OCI-LY7 (cell line): Measurements from ENCODE around the gene HACD1. TPM values are rescaled to one million over a fixed set of nuclear protein-coding genes. Genes with fewer than 3 reads are reported as not detected.

ENCODE experiments used
- BruUV-seq: library from RNA; stranded (reverse); fragments of 400-500 nt; replicated peaks from 2 replicates; lab custom pipeline; 2021; lab: Mats Ljungman, UMichigan
- CTCF ChIA-PET: fragments of 300-600 bp; sonication (Branson Sonifier 250); formaldehyde crosslinking; loops from one replicate; lab custom pipeline; 2022; ENCODE audit warnings: antibody characterized with exemption; ENCODE audit not compliant: unreplicated experiment; lab: Charles Lee
- POLR2A ChIA-PET: fragments of 300-600 bp; sonication (Branson Sonifier 250); formaldehyde crosslinking; loops from one replicate; lab custom pipeline; 2022; ENCODE audit warnings: antibody characterized with exemption; lab: Charles Lee
- DNase-seq: peaks from one replicate; pipeline ENCODE4 v3.0.0-alpha.2; 2015; ENCODE audit warnings: low spot score
- H2AFZ ChIP-seq: fragments of 200-600 bp; sonication (generic), shearing (Covaris generic); 2 replicates; pipeline ENCODE4 v1.6.1; 2014; ENCODE audit warnings: mild to moderate bottlenecking, antibody characterized with exemption, low read length, moderate library complexity
- H3K27ac ChIP-seq: fragments of 200-600 bp; sonication (generic); 2 replicates; pipeline ENCODE4 v1.5.1; 2014; ENCODE audit warnings: mixed run types, low read depth, mild to moderate bottlenecking, moderate library complexity, low read length, inconsistent platforms; ENCODE audit not compliant: poor library complexity, severe bottlenecking
- H3K36me3 ChIP-seq: fragments of 200-600 bp; sonication (generic); 2 replicates; pipeline ENCODE4 v1.6.1; 2014; ENCODE audit warnings: mild to moderate bottlenecking, antibody characterized with exemption, low read length, moderate library complexity, mixed read lengths; ENCODE audit not compliant: insufficient read depth
- H3K4me1 ChIP-seq: fragments of 200-600 bp; sonication (generic); 2 replicates; pipeline ENCODE4 v1.5.1; 2014; ENCODE audit warnings: mild to moderate bottlenecking, low read length; ENCODE audit not compliant: insufficient read depth, poor library complexity, severe bottlenecking
- H3K4me2 ChIP-seq: fragments of 200-600 bp; sonication (generic); 2 replicates; pipeline ENCODE4 v1.6.1; 2014; ENCODE audit warnings: mild to moderate bottlenecking, low read length
- H3K4me3 ChIP-seq: fragments of 200-600 bp; sonication (generic); 2 replicates; pipeline ENCODE4 v1.5.1; 2014; ENCODE audit warnings: mild to moderate bottlenecking, low read depth, low read length; ENCODE audit not compliant: poor library complexity, severe bottlenecking
- H3K79me2 ChIP-seq: fragments of 200-600 bp; sonication (generic); 2 replicates; pipeline ENCODE4 v1.6.1; 2016; ENCODE audit warnings: low read depth, mild to moderate bottlenecking, low read length, moderate library complexity, mixed read lengths; ENCODE audit not compliant: insufficient read depth
- H3K9me2 ChIP-seq: fragments of 200-600 bp; sonication (generic); 2 replicates; pipeline ENCODE4 v1.6.1; 2016; ENCODE audit warnings: mild to moderate bottlenecking, low read length, mixed read lengths; ENCODE audit not compliant: insufficient read depth
- H3K9me3 ChIP-seq: fragments of 200-600 bp; sonication (generic); 2 replicates; pipeline ENCODE4 v1.6.1; 2014; ENCODE audit warnings: mild to moderate bottlenecking, mixed run types, low read length, mixed read lengths
- H4K20me1 ChIP-seq: fragments of 200-600 bp; sonication (generic); 2 replicates; pipeline ENCODE4 v1.6.1; 2014; ENCODE audit warnings: mild to moderate bottlenecking, antibody characterized with exemption, low read length, moderate library complexity, mixed read lengths; ENCODE audit not compliant: insufficient read depth
- EZH2phosphoT487 ChIP-seq: fragments of 200-600 bp; sonication (generic); IDR thresholded peaks from 2 replicates; pipeline ENCODE4 v1.6.1; 2018; ENCODE audit warnings: low read depth, borderline replicate concordance, mild to moderate bottlenecking, mixed run types, antibody characterized with exemption, low read length, moderate library complexity, mixed read lengths
- intact Hi-C: fragments of 100-400 bp; cut with micrococcal nuclease; formaldehyde crosslinking; loops from one replicate; pipeline ENCODE4 v1.10.0; 2022; ENCODE audit not compliant: unreplicated experiment
- total RNA-seq, 2 experiments: library from RNA; depleted of rRNA in 1 of 2; stranded (reverse); fragments of >200 nt in 1 of 2; shearing (Covaris generic) in 1 of 2; gene quantifications; 2 replicates each; pipeline ENCODE4 v1.2.3, GENCODE V29; 2014 to 2022
- TF ChIP-seq, protein P1 (sequence below): fragments of 200-600 bp; sonication (generic); conservative IDR thresholded peaks from 2 replicates; pipeline ENCODE4 v1.5.1; 2014; ENCODE audit warnings: mild to moderate bottlenecking, antibody characterized with exemption, low read length, moderate library complexity, mixed read lengths

The HACD1 gene
- total RNA-seq, 2 experiments from 2014 or later = not detected

DNA sequence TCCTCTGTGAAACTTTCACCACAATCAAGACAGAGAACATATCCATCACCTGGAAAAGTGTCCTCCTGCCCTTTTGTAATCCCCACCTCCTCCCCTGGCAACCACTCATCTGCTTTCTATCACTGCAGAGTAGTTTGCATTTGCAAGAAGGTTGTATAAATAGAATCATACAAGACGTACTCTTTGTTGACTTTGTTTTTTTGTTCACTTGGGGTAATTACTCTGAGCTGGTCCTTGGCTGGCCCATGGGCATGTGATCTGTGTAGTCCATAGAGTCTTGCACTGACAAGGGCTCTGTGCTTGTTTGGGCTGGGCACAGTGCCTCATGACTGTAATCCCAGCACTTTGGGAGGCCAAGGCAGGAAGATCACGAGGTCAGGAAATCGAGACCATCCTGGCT is 7.8 kb upstream of the HACD1 start:
- Histone ChIP-seq H3K79me2 (no peaks in the 10 kb centered on the region), H2AFZ (no peak overlapping the region), H3K9me3 (no peaks in the 10 kb centered on the region), H3K4me1 (no peaks in the 10 kb centered on the region), H4K20me1 (no peaks in the 10 kb centered on the region), H3K27ac (no peak overlapping the region), H3K9me2 (no peaks in the 10 kb centered on the region), H3K4me3 (no peak overlapping the region), H3K36me3 (no peaks in the 10 kb centered on the region), H3K4me2 (no peak overlapping the region)
- ChIA-PET POLR2A (no interaction called here), CTCF (no interaction called here)
- TF ChIP-seq, protein P1, sequence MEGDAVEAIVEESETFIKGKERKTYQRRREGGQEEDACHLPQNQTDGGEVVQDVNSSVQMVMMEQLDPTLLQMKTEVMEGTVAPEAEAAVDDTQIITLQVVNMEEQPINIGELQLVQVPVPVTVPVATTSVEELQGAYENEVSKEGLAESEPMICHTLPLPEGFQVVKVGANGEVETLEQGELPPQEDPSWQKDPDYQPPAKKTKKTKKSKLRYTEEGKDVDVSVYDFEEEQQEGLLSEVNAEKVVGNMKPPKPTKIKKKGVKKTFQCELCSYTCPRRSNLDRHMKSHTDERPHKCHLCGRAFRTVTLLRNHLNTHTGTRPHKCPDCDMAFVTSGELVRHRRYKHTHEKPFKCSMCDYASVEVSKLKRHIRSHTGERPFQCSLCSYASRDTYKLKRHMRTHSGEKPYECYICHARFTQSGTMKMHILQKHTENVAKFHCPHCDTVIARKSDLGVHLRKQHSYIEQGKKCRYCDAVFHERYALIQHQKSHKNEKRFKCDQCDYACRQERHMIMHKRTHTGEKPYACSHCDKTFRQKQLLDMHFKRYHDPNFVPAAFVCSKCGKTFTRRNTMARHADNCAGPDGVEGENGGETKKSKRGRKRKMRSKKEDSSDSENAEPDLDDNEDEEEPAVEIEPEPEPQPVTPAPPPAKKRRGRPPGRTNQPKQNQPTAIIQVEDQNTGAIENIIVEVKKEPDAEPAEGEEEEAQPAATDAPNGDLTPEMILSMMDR = no peak
- intact Hi-C loops = no loop called here
- DNase-seq = no peak
- BruUV-seq = no TSS peak

DNA sequence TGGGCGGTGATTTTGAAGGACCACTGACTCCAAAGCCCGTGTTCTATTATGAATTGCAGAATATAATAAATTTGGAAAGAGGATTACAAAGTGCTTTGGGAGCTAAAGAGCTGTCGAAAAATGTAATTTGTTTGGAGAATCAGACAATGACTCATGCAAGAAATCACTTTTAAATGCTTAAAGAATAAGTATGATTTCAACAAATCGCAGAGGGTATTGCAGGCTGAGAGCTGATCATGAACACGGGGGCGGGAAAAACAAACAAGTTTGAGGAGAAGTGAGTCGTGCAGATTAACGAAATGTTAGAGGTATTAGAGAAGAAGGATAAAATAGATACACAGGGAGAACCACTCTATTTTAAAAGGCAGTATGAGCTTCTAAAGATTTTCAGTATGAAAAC is 4.9 kb upstream of the HACD1 start:
- no peaks in the 10 kb centered on the region for H3K79me2 ChIP-seq
- no peaks in the 10 kb centered on the region for H3K9me2 ChIP-seq
- H3K4me1 ChIP-seq = no peaks in the 10 kb centered on the region
- H3K9me3 ChIP-seq = no peaks in the 10 kb centered on the region
- H3K36me3 ChIP-seq = no peaks in the 10 kb centered on the region
- POLR2A ChIA-PET = interaction anchor here (0.6 kb wide), 1 partner anchor 1909 kb away, joined by 3 read pairs; no protein-coding TSS in a partner anchor
- H4K20me1 ChIP-seq = no peaks in the 10 kb centered on the region
- H3K27ac ChIP-seq = no peak overlapping the region
- BruUV-seq = no TSS peak
- DNase-seq = no peak
- no peak overlapping the region for H3K4me2 ChIP-seq
- no peak overlapping the region for H2AFZ ChIP-seq
- TF ChIP-seq EZH2phosphoT487 = no peak
- TF ChIP-seq, protein P1 = no peak
- H3K4me3 ChIP-seq = no peak overlapping the region
- CTCF ChIA-PET = no interaction called here
- intact Hi-C loops = no loop called here

DNA sequence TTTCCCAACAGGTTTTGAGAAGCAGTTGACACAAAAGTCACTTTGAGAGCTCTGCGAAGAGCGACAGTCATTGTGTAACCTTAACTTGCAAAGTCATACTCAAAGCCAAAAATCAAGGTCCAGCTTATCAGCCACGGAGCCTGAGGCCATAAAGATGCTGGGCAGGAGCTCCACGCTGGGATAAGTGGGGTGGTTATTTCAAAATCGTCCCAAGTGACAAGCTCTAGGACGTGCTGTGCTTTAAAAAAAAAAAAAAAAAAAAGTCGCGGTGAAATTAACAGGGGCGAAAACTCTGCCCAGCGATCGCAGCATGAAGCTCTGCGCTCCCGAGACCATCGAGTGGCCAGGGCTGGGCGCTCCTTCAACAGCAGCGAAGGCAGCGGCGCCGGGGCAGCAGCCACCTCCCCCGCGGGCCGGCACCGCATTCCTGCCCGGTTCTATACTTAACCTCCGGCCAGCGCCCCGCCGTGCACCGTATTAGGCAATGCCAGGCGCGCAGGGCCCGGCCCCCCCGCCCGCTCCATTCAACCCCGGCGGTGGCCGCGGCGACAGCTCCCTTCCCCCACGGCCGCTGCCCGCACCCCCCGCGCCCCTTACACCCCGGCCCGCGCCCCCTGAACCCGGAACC is 657 bp downstream of the HACD1 start:
- Histone ChIP-seq H3K4me2 (no peak overlapping the region; the same call in 1 of the 2 replicates), H2AFZ (no peak overlapping the region), H3K27ac (no peak overlapping the region), H3K79me2 (no peaks in the 10 kb centered on the region), H4K20me1 (no peaks in the 10 kb centered on the region), H3K36me3 (no peaks in the 10 kb centered on the region), H3K9me2 (no peaks in the 10 kb centered on the region), H3K9me3 (no peaks in the 10 kb centered on the region), H3K4me1 (no peaks in the 10 kb centered on the region), H3K4me3 (no peak overlapping the region)
- ChIA-PET CTCF (interaction anchor here (0.6 kb wide), 1 partner anchor 839 kb away, joined by 3 read pairs; no protein-coding TSS in a partner anchor), POLR2A (interaction anchor here (0.6 kb wide), 1 partner anchor 83 kb away, joined by 3 read pairs; no protein-coding TSS in a partner anchor)
- DNase-seq = no peak
- TF ChIP-seq, protein P1 = no peak
- TF ChIP-seq EZH2phosphoT487 = no peak
- intact Hi-C loops = no loop called here
- no TSS peak for BruUV-seq
